GM21825 (cell line): ENCODE results near the gene CNTN4.
A peak's percentile ranks its signal among the peaks of the same experiment; 100 is the strongest.
"Not testable (repeated sequence)": the region's sequence is repeated elsewhere in the genome, so short reads cannot be mapped to it uniquely, and the experiment has no call there.

Experiments used
- ATAC-seq: cut with Tn5 transposase; IDR thresholded peaks from one replicate; pipeline ENCODE4 v1.9.1; 2021; ENCODE audit warnings: mild to moderate bottlenecking, moderate library complexity; ENCODE audit not compliant: unreplicated experiment

CNTN4 gene

GRCh38 chr3:2883283-2883682 lies 784.6 kb downstream of the CNTN4 start:
- no peak for ATAC-seq

- ATAC-seq: no peak
These were observed 789.9 kb downstream of the CNTN4 start for GRCh38 chr3:2888592-2888991.

GRCh38 chr3:2889736-2890135 lies 791.1 kb downstream of the CNTN4 start:
- no peak for ATAC-seq

- ATAC-seq: no peak
These were observed 797.8 kb downstream of the CNTN4 start for GRCh38 chr3:2896308-2896939.

- ATAC-seq: no peak
These were observed 799.2 kb downstream of the CNTN4 start for GRCh38 chr3:2897821-2898220.

GRCh38 chr3:2898591-2899353 lies 800.1 kb downstream of the CNTN4 start:
- ATAC-seq: no peak

GRCh38 chr3:2904054-2904453 lies 805.4 kb downstream of the CNTN4 start:
- ATAC-seq: no peak

GRCh38 chr3:2908693-2909351 lies 810.2 kb downstream of the CNTN4 start:
- ATAC-seq: no peak

GRCh38 chr3:2910997-2911396 lies 812.3 kb downstream of the CNTN4 start:
- ATAC-seq: no peak

- ATAC-seq: no peak
These were observed 817.2 kb downstream of the CNTN4 start for GRCh38 chr3:2915826-2916225.

- ATAC-seq: not testable (repeated sequence)
These were observed 818.0 kb downstream of the CNTN4 start for GRCh38 chr3:2916640-2917039.

- peak; percentile 73 for ATAC-seq
These were observed 821.4 kb downstream of the CNTN4 start for GRCh38 chr3:2920103-2920502.

- ATAC-seq: no peak
These were observed 822.8 kb downstream of the CNTN4 start for GRCh38 chr3:2921452-2921851.

GRCh38 chr3:2921903-2922302 lies 823.2 kb downstream of the CNTN4 start:
- ATAC-seq: no peak

GRCh38 chr3:2923390-2923789 lies 824.7 kb downstream of the CNTN4 start:
- ATAC-seq: no peak

GRCh38 chr3:2927259-2927658 lies 828.6 kb downstream of the CNTN4 start:
- no peak for ATAC-seq

- no peak for ATAC-seq
These were observed 830.9 kb downstream of the CNTN4 start for GRCh38 chr3:2929574-2929973.

GRCh38 chr3:2931265-2931664 lies 832.6 kb downstream of the CNTN4 start:
- ATAC-seq: no peak

- no peak for ATAC-seq
These were observed 835.9 kb downstream of the CNTN4 start for GRCh38 chr3:2934541-2934940.

GRCh38 chr3:2937055-2937454 lies 838.4 kb downstream of the CNTN4 start:
- ATAC-seq: no peak

- no peak for ATAC-seq
These were observed 838.9 kb downstream of the CNTN4 start for GRCh38 chr3:2937592-2937991.

- no peak for ATAC-seq
These were observed 840.0 kb downstream of the CNTN4 start for GRCh38 chr3:2938711-2939110.
